GM20000 (cell line): ENCODE measurements around the gene POU6F2.
"Not testable (repeated sequence)": the region's sequence is repeated elsewhere in the genome, so short reads cannot be mapped to it uniquely, and the experiment has no call there.

Experiments used
- DNase-seq: peaks from one replicate; pipeline ENCODE4 v3.0.0; 2012; ENCODE audit warnings: low spot score
- CTCF ChIP-seq: IDR thresholded peaks from 2 replicates; pipeline ENCODE4 v1.5.1; 2012; ENCODE audit warnings: mild to moderate bottlenecking, control low read depth; ENCODE audit errors: extremely low read depth, missing control alignments

POU6F2 gene

DNA sequence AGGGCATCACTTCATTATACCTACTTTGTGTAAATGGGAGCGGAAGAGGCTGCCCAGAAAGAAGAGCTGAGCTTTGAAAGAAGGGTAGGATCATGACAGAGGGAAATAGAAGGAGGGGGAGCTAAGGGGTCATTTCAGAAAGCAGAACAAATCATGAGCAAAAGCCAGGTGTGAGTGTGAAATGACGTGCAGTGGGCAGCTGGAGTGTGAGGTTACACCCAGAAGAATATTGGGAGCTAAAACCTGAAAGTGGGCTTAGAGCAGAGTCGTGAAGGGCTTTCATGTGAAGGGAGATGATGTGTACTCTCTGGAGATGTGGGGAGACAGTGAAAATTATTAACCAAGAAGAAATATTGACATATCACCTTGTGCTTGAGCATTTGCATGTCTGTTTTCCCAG lies 343.5 kb downstream of the POU6F2 start:
- no peak for TF ChIP-seq CTCF
- DNase-seq, result no peak

DNA sequence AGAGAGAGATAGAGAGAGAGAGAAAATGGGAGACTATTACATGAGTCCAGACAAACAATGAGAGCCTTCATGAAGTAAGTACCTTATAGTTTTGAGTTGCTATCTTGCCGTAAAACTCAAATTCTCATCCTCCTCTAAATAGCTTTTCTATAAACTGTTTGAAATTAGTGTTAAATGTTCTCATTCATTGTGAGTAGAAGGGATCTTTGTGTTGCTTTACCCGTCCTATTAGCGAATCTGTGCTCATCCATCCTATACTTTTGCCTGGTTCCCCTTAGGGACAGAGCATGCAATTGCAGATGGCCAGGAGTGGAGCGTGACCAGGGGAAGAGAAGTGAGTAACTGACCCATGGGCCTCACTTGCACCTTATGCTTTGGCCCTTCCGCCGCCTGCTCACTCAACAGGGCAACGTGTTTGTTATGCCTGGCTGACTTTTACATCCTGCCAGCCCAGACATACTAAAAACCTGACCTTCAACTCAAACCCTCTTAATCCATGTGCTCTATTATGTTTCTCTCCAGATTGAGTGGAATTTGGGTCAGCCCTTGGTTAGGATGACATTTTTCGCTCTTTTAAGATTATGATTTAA lies 344.3 kb downstream of the POU6F2 start:
- no peak for TF ChIP-seq CTCF
- no peak for DNase-seq

- no peak for DNase-seq
- TF ChIP-seq CTCF, result no peak
Measured at GRCh38 chr7:39324139-39324760, 346.5 kb downstream of the POU6F2 start.

- not testable (repeated sequence) for DNase-seq
Measured at GRCh38 chr7:39331607-39332006, 353.9 kb downstream of the POU6F2 start.

DNA sequence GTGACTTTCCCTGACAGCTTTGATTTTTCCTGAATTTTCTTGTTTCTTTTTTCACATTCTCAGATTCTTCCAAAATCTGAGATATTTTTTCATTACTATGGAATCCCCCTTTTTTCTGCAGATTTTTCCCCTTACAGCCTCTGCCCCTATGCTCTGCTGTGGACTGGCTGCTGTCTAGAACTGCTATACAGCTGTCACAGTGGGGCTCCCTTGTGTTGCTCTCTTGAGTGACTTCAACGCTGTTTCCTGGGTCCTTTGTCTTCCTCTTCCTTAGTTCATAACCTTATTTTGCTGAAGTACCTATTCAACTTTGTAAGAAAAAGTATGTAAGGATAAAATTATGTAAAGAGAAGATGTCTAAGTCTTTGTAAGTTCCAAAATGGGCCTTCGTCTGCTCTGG lies 354.4 kb downstream of the POU6F2 start:
- TF ChIP-seq CTCF, result no peak

GRCh38 chr7:39333701-39334100 lies 356.0 kb downstream of the POU6F2 start:
- DNase-seq, result no peak
- no peak for TF ChIP-seq CTCF

More for the DNA sequence above, 354.4 kb downstream of the POU6F2 start:
- no peak for DNase-seq

DNA sequence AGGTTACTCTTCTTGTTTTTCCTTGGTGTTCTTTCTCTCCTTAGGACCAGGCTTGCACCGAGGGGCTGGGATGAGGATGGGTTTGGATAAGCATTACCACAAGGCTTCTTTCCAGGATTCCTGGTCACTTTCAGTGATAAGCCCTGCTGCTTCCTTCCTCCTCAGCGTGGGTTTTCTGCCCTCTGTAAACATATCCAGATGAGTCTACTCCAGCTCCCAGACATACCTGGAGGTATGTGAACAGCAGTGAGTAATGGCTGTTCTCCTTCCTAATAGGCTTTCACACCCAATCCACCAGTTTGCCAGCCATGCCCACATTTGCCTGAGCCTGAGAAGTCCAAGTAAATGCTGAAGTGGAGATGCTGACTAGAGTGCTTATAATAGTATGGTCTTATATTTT lies 358.7 kb downstream of the POU6F2 start:
- TF ChIP-seq CTCF, result no peak

GRCh38 chr7:39338716-39339115 lies 361.0 kb downstream of the POU6F2 start:
- TF ChIP-seq CTCF, result no peak
- DNase-seq, result no peak

More for the DNA sequence above, 358.7 kb downstream of the POU6F2 start:
- DNase-seq, result no peak
